Sigmoid colon (tissue), 4 donors: ENCODE data around the gene IRX4.

Experiments used
- POLR2AphosphoS5 ChIP-seq, 4 donors: sonication (generic); formaldehyde crosslinking; IDR thresholded peaks; one replicate each; pipeline ENCODE4 v1.6.1; 2017; ENCODE audit warnings: antibody characterized with exemption in 4 of 4
- TF ChIP-seq, protein P1 (sequence below), 4 experiments: fragments of 450-650 bp in 3 of 4; fragments of 200-600 bp in 1 of 4; IDR thresholded peaks; one replicate each; pipeline ENCODE4 v1.5.1; 2016 to 2019; ENCODE audit warnings: antibody characterized with exemption in 4 of 4, mild to moderate bottlenecking in 3 of 4, moderate library complexity in 2 of 4

DNA sequence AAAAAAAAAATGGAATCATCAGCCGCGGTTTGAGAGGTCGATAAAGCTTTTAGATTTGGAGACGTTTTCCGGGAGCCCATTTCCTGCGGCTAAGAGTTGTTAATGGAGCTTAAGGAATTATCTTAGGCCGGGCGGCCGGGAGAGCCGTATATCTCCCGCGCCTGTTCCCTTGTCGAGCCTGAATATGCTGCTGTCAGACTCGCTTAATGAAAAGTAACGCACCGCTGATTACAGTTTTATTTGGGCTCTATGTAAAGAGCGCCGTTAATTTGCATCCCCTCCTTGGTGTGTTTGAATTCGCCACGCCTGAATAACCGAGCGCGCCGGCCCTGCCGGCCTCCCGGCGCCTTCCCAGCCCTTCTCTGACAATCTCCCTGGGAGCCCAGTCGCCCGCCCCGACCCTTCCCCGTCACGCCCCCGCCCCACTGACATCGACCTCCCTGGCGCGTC is 7.9 kb downstream of the IRX4 start:
- TF ChIP-seq, protein P1, sequence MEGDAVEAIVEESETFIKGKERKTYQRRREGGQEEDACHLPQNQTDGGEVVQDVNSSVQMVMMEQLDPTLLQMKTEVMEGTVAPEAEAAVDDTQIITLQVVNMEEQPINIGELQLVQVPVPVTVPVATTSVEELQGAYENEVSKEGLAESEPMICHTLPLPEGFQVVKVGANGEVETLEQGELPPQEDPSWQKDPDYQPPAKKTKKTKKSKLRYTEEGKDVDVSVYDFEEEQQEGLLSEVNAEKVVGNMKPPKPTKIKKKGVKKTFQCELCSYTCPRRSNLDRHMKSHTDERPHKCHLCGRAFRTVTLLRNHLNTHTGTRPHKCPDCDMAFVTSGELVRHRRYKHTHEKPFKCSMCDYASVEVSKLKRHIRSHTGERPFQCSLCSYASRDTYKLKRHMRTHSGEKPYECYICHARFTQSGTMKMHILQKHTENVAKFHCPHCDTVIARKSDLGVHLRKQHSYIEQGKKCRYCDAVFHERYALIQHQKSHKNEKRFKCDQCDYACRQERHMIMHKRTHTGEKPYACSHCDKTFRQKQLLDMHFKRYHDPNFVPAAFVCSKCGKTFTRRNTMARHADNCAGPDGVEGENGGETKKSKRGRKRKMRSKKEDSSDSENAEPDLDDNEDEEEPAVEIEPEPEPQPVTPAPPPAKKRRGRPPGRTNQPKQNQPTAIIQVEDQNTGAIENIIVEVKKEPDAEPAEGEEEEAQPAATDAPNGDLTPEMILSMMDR (IDR thresholded peaks at IDR 0.05) = no peak
- no peak for TF ChIP-seq POLR2AphosphoS5 (IDR thresholded peaks at IDR 0.05)
